Ramos (cell line): ENCODE results near the gene PLK2.

Experiments used
- in situ Hi-C: fragments of 300-500 bp; cut with MboI; formaldehyde crosslinking; loops from one replicate; pipeline ENCODE4 v1.14.3; 2022; ENCODE audit warnings: low sequenced_read_pairs; ENCODE audit not compliant: unreplicated experiment

Gene PLK2

DNA sequence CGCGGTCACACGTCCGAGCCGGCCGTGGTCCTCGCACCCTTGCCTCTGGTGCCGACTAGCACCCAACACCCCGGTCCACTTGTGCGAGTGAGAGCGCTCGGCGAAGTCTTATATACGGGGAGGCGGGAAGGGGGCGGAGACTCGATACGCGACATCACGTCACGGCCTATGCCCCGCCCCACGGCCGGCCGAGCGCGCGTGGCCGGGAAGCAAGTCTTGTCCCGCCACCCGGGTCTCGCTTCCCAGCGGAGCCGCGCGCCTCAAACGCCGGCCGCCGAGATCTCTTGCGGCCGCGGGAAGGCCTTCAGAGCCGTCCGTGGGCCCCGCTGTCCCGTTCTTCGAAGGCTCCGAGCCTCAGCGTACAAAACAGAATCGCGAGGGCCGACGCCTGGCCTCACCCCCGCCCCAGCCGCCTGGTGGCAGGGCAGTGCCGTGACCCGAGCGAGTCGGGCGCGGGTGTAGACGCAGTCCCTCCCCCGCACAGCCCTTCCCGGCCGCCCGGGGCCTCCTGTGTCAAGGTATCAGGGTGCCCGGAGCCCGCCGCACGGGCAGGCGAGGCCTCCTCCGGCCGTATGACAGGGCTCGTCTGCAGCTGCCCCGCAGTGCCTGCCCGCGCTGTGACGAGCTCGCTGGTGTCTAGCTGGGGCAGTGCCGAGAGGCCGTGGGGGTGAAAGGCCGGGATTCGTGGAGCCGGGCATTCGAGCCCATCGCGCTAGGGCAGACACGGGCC, at the start of gene PLK2:
Gene PLK2, minus strand, starts transcription at position 85 of the 730 bp plus-strand sequence. CDS start 127 bp downstream, outside the sequence.
- in situ Hi-C loops = loop anchor here (25.0 kb wide), 1 partner anchor 673 kb away; no protein-coding TSS in a partner anchor

GRCh38 chr5:58507715-58508114, 47.8 kb upstream of the PLK2 start:
- in situ Hi-C loops = no loop called here

DNA sequence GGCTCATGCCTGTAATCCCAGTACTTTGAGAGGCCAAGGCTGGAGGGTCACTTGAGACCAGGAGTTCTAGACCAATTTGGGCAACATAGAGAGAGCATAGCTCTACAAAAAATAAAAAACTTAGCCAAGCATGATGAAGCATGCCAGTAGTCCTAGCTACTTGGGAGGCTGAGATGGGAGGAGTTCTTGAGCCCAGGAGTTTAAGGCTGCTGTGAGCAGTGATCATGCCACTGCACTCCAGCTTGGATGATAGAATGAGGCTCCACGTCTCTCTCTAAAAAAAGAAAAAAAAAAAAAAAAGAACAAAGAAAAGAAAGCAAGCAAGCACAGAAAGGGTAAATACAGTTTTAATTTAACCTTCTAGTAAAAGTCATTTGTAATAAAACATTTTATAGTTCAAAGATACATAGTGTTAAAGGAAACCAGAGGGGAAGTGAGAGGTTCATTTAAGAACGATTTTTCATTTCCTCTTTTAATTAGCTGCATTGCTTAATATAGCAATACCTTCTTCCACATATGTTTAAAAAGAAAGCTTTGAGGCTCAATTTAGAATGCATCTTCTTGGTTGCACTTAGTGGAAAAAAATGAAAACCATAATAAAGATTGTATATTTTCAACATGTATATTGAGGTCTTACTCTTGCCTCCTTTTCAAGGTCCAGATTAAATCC, 46.2 kb upstream of the PLK2 start:
- in situ Hi-C loops = no loop called here

- in situ Hi-C loops = no loop called here
These were observed 45.6 kb upstream of the PLK2 start for GRCh38 chr5:58505502-58505901.

GRCh38 chr5:58504766-58505165, 44.9 kb upstream of the PLK2 start:
- in situ Hi-C loops = no loop called here

DNA sequence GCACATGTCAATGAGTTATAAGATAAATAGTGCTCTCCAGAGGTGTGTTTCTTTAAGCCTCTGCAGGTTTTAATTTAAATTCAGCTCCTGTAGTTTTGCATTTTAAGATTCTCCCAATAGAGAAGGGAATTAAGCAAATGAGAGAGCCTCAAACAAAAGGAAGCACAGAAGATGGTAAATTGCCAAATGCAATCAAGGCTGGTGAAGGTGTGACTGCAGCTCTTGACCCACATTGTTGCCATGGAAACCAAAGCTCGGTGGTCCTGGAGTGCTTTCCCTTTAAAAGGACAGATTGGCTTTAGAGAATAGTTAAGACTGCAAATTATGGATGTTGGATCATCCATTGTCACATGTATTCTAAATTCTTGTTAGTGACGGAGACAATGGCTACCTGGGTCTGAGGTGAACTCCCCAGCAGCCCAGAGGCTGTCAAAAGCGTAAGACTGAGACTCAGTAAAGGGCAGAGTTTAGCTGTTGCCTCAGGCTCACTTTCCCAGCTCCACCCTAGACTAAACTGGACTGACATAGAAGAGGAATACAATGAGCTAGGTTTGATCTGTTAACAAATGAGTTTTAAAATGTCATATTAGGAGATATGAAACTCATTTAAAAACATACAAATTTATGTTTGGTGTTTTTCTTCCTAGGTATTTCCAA, 43.6 kb upstream of the PLK2 start:
- in situ Hi-C loops = no loop called here

GRCh38 chr5:58501778-58502417, 42.0 kb upstream of the PLK2 start:
- in situ Hi-C loops = no loop called here

GRCh38 chr5:58499941-58500340, 40.1 kb upstream of the PLK2 start:
- in situ Hi-C loops = no loop called here

- in situ Hi-C loops = no loop called here
These were observed 39.3 kb upstream of the PLK2 start for GRCh38 chr5:58499231-58499630.

GRCh38 chr5:58498340-58498942, 38.6 kb upstream of the PLK2 start:
- in situ Hi-C loops = no loop called here

GRCh38 chr5:58497921-58498320, 38.0 kb upstream of the PLK2 start:
- in situ Hi-C loops = no loop called here

DNA sequence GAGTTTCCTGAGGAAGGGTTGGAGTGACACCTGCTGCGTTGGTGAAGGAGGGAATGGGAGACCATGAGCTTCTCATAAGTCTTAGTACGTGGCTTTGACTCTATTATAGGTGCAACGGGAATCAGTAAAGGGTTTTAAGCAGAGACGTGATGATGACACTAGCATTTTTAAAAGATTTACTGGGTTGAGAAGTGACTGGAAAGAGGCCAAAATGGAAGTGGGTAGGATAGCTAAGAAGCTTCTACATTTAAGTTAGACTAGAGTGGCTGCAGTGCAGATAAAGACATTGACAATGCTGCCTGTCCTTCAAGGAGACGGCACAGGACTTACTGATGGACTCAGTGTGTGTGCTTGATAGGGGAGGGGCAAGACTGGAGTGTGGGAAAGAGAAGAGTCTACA, 37.5 kb upstream of the PLK2 start:
- in situ Hi-C loops = no loop called here

DNA sequence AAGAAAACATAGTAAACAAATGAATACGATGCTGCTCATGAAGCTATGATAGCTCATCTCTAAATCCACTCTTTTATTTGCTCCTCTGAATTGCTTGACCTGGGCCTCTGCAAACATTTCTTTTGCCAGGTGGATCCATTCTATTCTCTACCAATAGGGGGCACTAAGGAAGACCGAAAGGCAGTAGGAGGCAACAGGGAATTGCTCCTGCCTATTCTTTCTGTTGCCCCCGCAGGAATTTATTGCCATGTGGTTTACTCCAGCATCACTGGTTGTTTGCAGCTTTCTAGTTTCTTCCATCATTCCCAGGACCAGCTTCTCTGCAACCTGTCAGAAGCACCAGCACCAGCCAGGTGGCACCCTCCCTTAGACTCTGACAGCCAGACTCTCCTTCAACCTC, 36.6 kb upstream of the PLK2 start:
- in situ Hi-C loops = no loop called here

GRCh38 chr5:58493141-58493540, 33.3 kb upstream of the PLK2 start:
- in situ Hi-C loops = no loop called here

DNA sequence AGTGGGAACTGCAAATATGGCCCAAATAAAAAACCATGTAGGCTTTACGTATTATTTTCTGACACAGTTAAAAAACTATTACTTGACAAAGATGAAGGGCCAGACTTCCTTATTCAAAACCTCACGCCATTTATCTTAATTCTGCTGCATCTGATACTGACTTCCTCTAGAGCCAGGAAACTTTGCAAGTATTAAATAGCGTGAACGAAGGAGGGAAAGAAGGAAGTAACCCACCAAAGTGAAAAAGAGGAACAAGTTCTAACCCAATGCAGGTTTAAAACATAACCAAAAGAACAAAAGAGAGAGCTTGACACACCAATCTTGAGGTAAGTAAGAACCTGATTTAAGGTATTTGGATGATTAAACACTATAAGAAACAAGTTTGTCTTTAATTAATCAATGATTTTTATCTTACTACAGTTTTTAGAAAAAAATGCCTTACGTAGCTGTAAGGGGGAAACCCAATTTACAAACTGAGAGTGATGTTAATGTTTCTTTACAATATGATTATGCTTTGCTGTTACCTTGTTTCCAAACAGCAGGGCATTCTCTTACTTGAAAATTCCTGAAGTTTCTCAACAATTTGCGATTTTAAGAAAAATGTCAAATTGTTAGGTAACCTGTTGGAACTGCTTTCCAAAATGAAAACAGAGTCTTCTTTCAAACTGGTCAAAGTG, 31.5 kb upstream of the PLK2 start, which contains the start of gene GAPT:
Gene GAPT, plus strand, starts transcription at position 220 of the 677 bp plus-strand sequence. CDS start 3,102 bp downstream, outside the sequence.
- in situ Hi-C loops = no loop called here

GRCh38 chr5:58490402-58491050, 30.6 kb upstream of the PLK2 start:
- in situ Hi-C loops = no loop called here

GRCh38 chr5:58486290-58486689, 26.4 kb upstream of the PLK2 start:
- in situ Hi-C loops = no loop called here

- in situ Hi-C loops = no loop called here
These were observed 24.6 kb upstream of the PLK2 start for GRCh38 chr5:58484505-58484904.

- in situ Hi-C loops = no loop called here
These were observed 22.6 kb upstream of the PLK2 start for GRCh38 chr5:58482536-58482935.
